Measurements from ENCODE around the gene ACYP1. TPM values are rescaled to one million over a fixed set of nuclear protein-coding genes. Genes with fewer than 3 reads are reported as not detected.

ACYP1 gene
- total RNA-seq, 1 experiment from 2014 or later: 50.2 TPM

DNA sequence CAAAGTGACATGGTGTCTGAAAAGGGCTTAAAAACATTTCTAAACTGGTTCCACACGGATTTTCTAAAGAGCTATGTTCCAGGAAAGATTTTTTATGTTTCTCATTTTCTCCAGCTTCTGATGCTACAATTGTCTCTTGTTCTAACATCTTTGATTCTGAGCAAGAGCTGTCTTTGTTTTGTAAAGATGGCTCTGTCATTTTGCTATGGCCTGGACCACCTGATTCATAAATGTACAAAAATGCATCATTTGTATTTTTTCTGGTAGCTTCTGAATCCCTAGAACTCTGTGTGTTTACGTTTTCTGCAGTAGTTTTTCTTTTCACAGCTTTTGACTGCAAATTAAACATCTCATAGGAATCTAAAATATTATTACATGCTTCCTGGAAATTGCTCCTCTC is 15.7 kb downstream of the ACYP1 start:
- no TSS peak for BruUV-seq (replicated peaks)
- ChIA-PET CTCF (no interaction called here), POLR2A (ENCODE audit: low non-redundant PET) (no interaction called here)
- peaks cover 22% of the 10 kb centered on the region for H3K4me1 ChIP-seq (ENCODE audit: insufficient read depth, low read length, poor library complexity, severe bottlenecking)
- no peak for DNase-seq (ENCODE audit: low spot score)
- no peaks in the 10 kb centered on the region for H3K9me3 ChIP-seq (ENCODE audit: low read depth, low read length, poor library complexity, severe bottlenecking)
- TF ChIP-seq EZH2 (IDR thresholded peaks at IDR 0.05; ENCODE audit: borderline replicate concordance, low read depth, low read length, poor library complexity, severe bottlenecking): no peak
- TF ChIP-seq, protein P1, sequence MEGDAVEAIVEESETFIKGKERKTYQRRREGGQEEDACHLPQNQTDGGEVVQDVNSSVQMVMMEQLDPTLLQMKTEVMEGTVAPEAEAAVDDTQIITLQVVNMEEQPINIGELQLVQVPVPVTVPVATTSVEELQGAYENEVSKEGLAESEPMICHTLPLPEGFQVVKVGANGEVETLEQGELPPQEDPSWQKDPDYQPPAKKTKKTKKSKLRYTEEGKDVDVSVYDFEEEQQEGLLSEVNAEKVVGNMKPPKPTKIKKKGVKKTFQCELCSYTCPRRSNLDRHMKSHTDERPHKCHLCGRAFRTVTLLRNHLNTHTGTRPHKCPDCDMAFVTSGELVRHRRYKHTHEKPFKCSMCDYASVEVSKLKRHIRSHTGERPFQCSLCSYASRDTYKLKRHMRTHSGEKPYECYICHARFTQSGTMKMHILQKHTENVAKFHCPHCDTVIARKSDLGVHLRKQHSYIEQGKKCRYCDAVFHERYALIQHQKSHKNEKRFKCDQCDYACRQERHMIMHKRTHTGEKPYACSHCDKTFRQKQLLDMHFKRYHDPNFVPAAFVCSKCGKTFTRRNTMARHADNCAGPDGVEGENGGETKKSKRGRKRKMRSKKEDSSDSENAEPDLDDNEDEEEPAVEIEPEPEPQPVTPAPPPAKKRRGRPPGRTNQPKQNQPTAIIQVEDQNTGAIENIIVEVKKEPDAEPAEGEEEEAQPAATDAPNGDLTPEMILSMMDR (conservative IDR thresholded peaks at IDR 0.05; ENCODE audit: low read depth, low read length): no peak
- H3K27ac ChIP-seq (ENCODE audit: low read depth, low read length, poor library complexity, severe bottlenecking): no peak overlapping the region
- intact Hi-C loops (cut with micrococcal nuclease; ENCODE audit: unreplicated experiment): no loop called here
- H3K4me3 ChIP-seq (ENCODE audit: low read depth, low read length, poor library complexity, severe bottlenecking): no peak overlapping the region
- peaks cover 3% of the 10 kb centered on the region for H3K36me3 ChIP-seq (ENCODE audit: insufficient read depth, low read length, poor library complexity, severe bottlenecking)
- no peaks in the 10 kb centered on the region for H3K27me3 ChIP-seq (replicated peaks; ENCODE audit: insufficient read depth, low read depth, low read length, poor library complexity)

DNA sequence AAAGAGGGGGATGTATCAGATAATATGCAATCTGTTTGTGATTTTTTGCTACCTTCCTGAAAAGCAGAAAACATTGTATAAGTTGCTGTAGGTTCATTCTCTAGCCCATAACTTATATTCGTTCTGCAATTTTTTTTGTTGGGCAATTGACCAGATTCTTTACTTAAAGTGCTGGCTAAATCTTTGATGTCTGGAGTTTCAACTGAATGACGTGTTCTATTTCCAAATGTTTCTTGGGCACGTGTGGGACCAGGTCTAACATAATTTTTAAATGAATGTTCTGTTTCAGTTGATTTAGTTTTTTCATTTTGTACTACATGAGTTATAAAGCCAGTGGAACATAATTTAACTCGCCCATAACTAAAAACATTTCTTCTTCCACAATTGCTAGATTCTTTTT is 16.3 kb downstream of the ACYP1 start:
- peaks cover 3% of the 10 kb centered on the region for H3K36me3 ChIP-seq (ENCODE audit: insufficient read depth, low read length, poor library complexity, severe bottlenecking)
- H3K27me3 ChIP-seq (replicated peaks; ENCODE audit: insufficient read depth, low read depth, low read length, poor library complexity): no peaks in the 10 kb centered on the region
- H3K27ac ChIP-seq (ENCODE audit: low read depth, low read length, poor library complexity, severe bottlenecking): no peak overlapping the region
- no peak overlapping the region for H3K4me3 ChIP-seq (ENCODE audit: low read depth, low read length, poor library complexity, severe bottlenecking)
- BruUV-seq (replicated peaks): no TSS peak
- ChIA-PET POLR2A (ENCODE audit: low non-redundant PET) (no interaction called here), CTCF (no interaction called here)
- DNase-seq (ENCODE audit: low spot score): no peak
- H3K9me3 ChIP-seq (ENCODE audit: low read depth, low read length, poor library complexity, severe bottlenecking): no peaks in the 10 kb centered on the region
- intact Hi-C loops (cut with micrococcal nuclease; ENCODE audit: unreplicated experiment): no loop called here
- H3K4me1 ChIP-seq (ENCODE audit: insufficient read depth, low read length, poor library complexity, severe bottlenecking): peaks cover 21% of the 10 kb centered on the region
- TF ChIP-seq EZH2 (IDR thresholded peaks at IDR 0.05; ENCODE audit: borderline replicate concordance, low read depth, low read length, poor library complexity, severe bottlenecking): no peak
- TF ChIP-seq, protein P1 (conservative IDR thresholded peaks at IDR 0.05; ENCODE audit: low read depth, low read length): no peak

DNA sequence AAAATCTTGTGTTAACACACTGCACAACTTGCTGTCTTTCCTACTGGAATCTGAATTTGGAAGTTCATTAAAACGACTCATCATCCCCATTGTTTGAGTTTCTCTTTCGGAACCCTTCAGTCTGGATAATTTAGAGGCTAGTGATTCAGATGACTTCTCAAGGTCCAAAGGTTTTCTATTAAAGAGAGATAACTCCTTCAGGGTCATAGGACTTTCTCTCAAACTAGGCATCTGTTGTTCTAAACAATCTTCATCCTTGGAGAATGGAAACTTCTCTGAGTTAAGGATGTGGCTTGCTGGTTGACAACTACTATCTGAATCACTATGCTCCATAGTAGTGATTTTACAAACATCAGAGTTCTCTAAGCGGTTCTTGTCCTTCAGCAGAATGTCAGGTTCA is 16.9 kb downstream of the ACYP1 start:
- Histone ChIP-seq H3K4me1 (ENCODE audit: insufficient read depth, low read length, poor library complexity, severe bottlenecking) (peaks cover 28% of the 10 kb centered on the region), H3K27ac (ENCODE audit: low read depth, low read length, poor library complexity, severe bottlenecking) (no peak overlapping the region), H3K4me3 (ENCODE audit: low read depth, low read length, poor library complexity, severe bottlenecking) (no peak overlapping the region), H3K27me3 (replicated peaks; ENCODE audit: insufficient read depth, low read depth, low read length, poor library complexity) (no peaks in the 10 kb centered on the region), H3K36me3 (ENCODE audit: insufficient read depth, low read length, poor library complexity, severe bottlenecking) (peaks cover 3% of the 10 kb centered on the region), H3K9me3 (ENCODE audit: low read depth, low read length, poor library complexity, severe bottlenecking) (no peaks in the 10 kb centered on the region)
- CTCF ChIA-PET: no interaction called here
- intact Hi-C loops (cut with micrococcal nuclease; ENCODE audit: unreplicated experiment): no loop called here
- POLR2A ChIA-PET (ENCODE audit: low non-redundant PET): no interaction called here
- BruUV-seq (replicated peaks): no TSS peak
- TF ChIP-seq, protein P1 (conservative IDR thresholded peaks at IDR 0.05; ENCODE audit: low read depth, low read length): no peak
- no peak for TF ChIP-seq EZH2 (IDR thresholded peaks at IDR 0.05; ENCODE audit: borderline replicate concordance, low read depth, low read length, poor library complexity, severe bottlenecking)
- DNase-seq (ENCODE audit: low spot score): no peak

All from A673 (cell line).